GM18499 (cell line): ENCODE results near the gene PLA2G10.
"Not testable (repeated sequence)": the region's sequence is repeated elsewhere in the genome, so short reads cannot be mapped to it uniquely, and the experiment has no call there.

Source experiments
- ATAC-seq: cut with Tn5 transposase; IDR thresholded peaks from one replicate; pipeline ENCODE4 v1.9.1; 2021; ENCODE audit warnings: moderate number of reproducible peaks; ENCODE audit not compliant: insufficient read depth, unreplicated experiment

The PLA2G10 gene

DNA sequence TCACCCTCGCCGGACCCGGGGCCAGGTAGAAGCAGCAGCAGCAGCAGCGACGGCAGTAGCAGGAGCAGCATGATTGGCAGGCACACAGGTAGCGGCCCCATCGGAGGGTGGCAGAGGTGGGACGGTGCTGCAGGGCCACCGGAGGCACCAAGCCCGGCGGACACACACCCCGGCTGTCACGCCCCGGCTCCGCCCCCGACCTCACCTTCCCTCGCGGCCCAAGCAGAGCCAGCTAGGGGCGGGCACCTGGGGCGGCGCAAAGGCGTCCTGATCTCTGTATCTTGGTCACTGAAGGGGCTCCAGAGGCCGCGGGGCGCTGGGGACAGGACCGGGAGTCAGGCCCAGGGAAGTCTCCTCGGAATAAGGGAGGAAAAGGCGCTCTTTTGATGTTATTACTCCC, at the start of gene PLA2G10:
TSS of gene PLA2G10 (minus strand) at position 180 of the 400 bp plus-strand sequence. CDS start at position 101, 79 bp downstream.
- ATAC-seq: not testable (repeated sequence)

DNA sequence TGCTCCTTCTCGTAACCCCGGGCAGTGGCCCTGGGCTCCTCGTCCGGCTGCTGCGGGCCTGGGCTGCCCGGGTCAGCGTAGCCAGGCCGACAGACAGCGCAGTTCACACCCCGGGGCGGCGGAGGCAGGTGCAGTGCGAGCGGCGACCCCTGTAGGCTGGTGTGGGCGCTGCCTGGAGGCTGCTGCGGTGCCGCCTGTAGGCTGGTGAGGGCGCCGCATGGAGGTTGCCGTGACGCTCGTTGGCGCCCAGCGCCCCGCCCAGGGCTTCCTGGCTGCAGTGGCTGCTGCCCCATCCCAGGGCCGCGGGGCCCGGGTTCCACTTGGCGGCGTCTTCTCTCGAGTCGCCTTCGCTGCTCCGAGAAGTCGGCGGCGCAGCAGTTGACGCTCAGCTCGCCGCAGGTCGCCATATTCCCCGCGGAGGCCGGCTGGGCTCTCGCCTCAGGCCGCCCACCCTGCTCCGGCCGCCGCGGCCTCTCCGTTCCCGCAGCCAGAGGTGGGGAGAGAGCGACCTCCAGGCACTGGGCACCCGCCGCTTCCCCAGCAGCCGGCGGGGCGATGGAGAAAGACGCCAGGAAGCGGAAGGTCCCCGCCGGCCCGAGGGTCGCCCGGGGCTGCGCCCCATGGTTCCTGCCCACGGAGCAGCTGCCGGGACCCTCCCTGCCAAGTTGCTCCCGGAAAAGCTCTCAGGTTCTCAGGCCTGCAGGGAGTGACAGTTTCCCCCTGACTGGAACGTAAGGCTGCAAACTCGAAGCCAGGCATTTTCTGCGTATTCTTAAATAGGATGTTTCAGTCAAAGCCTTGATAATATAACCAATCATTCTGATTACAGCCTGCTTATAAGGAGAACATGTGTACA, 48.4 kb upstream of the PLA2G10 start, which contains the start of gene NPIPA2:
TSS of gene NPIPA2 (plus strand) at position 261 of the 856 bp plus-strand sequence. CDS start 5,533 bp downstream, outside the sequence.
- peak; percentile 84 for ATAC-seq

DNA sequence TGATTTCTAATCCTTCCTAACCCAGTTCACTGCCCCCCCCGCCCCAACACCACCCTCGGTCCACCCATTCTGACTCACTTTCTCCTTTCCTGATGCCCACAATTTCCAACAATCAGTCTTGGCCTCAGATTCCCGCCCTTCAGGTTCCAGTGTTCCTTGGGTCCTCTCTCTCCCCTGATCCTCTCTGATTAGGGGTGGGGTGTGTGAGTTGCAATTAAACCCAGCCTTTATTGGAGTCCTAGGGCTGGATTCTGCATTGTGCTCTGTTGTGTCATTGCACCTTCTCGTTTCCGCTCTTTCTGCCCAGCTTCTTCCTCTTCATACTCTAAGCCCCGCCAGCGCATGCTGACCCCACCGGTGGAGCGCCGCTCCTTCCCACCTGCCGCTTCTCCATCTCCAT, 47.7 kb upstream of the PLA2G10 start:
- ATAC-seq: not testable (repeated sequence)

GRCh38 chr16:14740832-14741385, 46.8 kb upstream of the PLA2G10 start:
- not testable (repeated sequence) for ATAC-seq

DNA sequence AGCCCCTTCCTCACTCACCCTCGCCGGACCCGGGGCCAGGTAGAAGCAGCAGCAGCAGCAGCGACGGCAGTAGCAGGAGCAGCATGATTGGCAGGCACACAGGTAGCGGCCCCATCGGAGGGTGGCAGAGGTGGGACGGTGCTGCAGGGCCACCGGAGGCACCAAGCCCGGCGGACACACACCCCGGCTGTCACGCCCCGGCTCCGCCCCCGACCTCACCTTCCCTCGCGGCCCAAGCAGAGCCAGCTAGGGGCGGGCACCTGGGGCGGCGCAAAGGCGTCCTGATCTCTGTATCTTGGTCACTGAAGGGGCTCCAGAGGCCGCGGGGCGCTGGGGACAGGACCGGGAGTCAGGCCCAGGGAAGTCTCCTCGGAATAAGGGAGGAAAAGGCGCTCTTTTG, 39.1 kb upstream of the PLA2G10 start:
- ATAC-seq: not testable (repeated sequence)

- peak; percentile 80 for ATAC-seq
These were observed 9.3 kb upstream of the PLA2G10 start, which contains the start of gene NPIPA3 for GRCh38 chr16:14703156-14704011. Gene NPIPA3 (plus strand): TSS chr16:14703411. CDS start chr16:14708944, 5,533 bp downstream.

DNA sequence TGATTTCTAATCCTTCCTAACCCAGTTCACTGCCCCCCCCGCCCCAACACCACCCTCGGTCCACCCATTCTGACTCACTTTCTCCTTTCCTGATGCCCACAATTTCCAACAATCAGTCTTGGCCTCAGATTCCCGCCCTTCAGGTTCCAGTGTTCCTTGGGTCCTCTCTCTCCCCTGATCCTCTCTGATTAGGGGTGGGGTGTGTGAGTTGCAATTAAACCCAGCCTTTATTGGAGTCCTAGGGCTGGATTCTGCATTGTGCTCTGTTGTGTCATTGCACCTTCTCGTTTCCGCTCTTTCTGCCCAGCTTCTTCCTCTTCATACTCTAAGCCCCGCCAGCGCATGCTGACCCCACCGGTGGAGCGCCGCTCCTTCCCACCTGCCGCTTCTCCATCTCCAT, 8.6 kb upstream of the PLA2G10 start:
- not testable (repeated sequence) for ATAC-seq

- ATAC-seq: not testable (repeated sequence)
These were observed 7.8 kb upstream of the PLA2G10 start for GRCh38 chr16:14701859-14702258.

DNA sequence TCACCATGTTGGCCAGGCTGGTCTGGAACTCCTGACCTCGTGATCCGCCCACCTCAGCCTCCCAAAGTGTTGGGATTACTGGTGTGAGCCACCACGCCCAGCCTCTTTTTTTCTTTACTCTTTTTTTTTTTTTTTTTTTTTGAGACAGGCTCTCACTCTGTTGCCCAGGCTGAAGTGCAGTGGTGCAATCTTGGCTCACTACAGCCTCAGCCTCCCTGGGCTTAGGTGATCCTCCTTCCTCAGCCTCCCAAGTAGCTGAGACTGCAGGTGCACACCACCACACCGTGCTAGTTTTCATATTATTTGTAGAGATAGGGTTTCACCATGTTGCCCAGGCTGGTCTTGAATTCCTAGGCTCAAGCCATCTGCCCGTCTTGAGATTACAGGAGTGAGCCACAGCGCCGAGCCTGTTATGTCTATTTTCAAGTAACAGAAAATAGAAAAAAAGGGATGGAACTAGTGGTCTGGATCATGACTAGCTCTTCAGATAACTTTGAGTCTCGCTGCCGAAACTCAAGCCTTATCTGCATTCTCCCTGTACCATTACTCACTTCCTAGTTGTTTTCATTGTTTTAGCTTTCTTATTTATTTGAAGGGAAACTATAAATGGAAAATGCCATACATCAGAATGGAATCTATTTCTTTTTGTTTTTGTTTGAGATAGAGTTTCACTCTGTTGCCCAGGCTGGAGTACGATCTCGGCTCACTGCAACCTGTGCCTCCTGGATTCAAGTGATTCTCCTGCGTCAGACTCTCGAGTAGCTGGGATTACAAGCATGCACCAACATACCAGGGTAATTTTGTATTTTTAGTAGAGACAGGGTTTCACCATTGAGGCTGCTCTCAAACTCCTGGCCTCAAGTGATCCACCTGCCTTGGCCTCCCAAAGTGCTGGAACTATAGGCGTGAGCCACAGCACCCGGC, 8.0 kb downstream of the PLA2G10 start:
- not testable (repeated sequence) for ATAC-seq

DNA sequence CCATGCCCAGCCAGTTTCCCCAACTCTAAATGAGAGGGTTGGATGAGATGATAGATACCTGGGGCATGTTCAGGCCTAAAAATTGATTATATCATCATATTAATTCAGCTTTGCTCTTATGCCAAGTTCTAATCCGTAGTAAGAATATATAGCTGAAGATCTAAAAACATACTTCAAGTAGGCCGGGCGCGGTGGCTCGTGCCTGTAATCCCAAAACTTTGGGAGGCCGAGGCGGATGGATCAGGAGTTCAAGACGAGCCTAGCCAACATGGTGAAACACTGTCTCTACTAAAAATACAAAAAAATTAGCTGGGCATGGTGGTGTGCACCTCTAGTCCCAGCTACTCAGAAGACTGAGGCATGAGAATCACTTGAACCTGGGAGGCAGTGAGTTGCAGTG, 12.0 kb downstream of the PLA2G10 start:
- ATAC-seq: no peak

DNA sequence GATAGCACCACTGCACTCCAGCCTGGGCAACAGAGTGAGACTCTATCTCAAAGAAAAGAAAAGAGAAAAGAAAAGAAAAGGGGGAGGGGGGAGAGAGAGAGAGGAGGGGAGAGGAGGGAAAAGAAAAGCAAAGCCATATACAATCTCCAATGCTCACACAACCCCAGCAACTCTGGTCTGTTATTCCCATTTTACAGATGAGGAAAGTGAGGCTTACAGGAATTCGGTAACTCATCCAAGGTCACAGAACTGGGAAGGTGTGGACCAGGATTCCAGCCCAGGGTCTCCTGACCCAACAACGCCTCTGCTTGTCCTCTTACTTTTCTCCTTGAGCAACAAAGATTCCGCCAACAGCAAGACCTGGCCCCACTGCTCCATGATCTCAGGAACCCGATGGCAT, 13.0 kb downstream of the PLA2G10 start:
- no peak for ATAC-seq

DNA sequence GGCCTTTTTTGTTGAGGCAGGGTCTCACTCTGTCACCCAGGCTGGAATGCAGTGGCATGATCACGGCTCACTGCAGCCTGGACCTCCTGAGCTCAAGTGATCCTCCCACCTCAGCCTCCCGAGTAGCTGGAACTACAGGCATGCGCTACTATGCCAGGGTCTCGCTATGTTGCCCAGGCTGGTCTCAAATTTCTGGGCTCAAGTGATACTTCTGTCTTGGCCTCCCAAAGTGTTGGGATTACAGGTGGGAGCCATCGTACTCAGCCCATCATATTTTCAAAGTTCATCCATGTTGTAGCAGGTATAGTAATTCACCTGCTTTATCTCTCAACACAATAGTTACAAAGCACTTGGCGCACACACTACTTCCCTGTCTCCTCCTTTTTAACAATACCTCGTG, 13.7 kb downstream of the PLA2G10 start:
- ATAC-seq: not testable (repeated sequence)

DNA sequence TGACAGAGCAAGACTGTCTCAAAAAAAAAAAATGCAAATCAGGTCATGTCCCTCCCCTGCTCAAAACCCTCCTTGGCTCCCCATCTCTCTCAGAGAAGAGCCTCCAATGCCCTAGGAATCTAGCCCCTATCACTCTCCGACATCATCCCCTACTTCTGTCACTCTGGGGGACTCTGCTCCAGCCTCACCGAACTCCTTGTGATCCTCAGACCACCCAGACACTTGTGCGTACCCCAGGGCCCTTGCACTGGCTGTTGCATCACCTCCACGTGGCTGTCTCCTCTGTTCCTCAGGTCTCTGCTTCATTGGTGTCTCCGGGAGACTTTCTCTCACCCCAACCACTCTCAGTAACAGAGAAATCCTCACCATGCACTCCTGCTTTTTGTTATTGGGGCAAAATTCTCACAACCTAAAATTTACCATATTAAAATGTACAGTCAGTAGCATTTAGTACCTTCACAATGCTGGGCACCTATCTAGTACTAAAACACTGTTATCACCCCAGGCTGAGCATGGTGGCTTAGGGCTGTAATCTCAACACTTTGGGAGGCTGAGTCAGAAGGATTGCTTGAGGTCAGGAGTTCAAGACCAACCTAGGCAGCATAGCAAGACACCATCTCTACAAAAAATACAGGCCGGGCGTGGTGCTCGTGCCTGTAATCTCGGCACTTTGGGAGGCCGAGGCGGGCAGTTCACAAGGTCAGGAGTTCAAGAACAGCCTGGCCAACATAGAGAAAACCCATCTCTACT, 15.2 kb downstream of the PLA2G10 start:
- no peak for ATAC-seq

- no peak for ATAC-seq
These were observed 16.5 kb downstream of the PLA2G10 start for GRCh38 chr16:14677627-14678026.

- no peak for ATAC-seq
These were observed 17.5 kb downstream of the PLA2G10 start for GRCh38 chr16:14676633-14677032.

DNA sequence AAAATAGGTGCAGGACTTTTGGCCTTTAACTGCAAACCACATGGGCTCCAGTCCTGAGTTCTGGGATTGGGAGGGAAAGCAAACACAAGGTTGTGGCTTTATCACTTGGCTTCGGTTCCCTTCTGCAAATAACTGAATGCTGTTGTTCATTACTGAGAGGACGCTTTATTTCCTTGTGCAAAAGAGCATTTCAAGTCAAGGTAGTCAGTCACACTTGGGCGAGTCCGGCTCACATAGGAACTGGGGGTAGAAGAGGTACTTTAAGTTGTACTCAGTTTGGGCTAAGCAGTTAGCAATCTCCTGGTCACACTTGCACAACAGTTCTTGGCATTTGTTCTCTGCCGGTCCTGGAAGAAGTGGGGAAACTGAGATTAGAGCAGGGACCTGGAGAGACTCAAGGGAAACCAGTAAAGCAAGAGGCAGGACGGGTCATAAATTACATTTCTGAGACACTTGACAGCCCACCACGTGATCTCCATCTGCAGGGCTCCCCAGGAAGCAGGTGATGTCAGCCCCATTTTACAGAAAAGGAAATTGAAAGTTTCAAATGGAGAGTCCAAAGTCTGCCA, 21.6 kb downstream of the PLA2G10 start:
- ATAC-seq: no peak

DNA sequence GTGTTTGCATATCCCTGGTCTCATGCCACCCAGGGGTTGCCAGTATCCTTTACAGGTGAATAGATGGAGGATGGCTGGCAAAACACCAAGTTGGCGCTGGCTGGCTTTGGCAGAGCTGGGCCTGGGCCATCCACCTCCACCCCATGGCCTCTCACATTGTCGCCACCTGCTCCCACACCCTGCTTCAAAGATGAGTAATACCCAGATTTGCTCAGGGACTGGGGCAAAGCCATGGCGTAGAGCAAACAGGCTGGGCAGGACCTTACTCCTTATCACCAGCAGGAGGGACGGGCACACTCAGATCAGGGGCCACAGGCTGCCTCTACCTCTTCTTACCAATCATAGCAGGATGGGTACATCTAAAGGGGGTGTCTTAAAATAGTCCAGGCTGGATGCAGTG, 24.3 kb downstream of the PLA2G10 start:
- ATAC-seq: no peak

DNA sequence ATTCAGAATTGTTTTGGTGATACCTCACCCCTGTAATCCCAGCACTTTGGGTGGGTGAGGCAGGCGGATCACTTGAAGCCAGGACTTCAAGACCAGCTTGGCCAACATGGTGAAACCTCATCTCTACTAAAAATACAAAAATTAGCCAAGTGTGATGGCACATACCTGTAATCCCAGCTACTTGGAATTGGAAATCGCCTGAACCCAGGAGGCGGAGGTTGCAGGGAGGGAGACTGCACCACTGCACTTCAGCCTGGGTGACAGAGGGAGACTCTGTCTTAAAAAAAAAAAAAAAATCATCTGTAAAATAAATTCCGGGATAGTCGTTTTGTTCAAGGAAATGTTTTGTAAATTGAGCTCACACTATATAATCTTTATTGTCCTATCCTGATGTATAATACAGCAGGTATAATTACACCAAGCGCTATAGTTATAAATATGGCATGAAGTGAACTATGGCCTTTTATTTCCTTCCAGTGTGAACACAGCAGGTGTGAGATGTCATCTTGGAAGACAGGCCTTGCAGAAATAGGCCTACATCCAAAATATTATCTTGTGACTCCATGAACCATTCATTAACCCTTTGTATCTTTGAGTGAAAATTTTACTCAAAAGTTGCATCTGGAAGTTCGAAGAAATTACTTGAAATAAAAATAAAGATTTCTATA, 25.4 kb downstream of the PLA2G10 start:
- ATAC-seq: no peak
